ENCODE measurements around the gene FAM186B. TPM values are rescaled to one million over a fixed set of nuclear protein-coding genes. Genes with fewer than 3 reads are reported as not detected.

FAM186B gene
- total and polyA plus RNA-seq, 2 of the 13 experiments (the other 11 are each of a cell fraction or from before 2014, with no cell fraction given): 0.07 to 0.20 TPM

DNA sequence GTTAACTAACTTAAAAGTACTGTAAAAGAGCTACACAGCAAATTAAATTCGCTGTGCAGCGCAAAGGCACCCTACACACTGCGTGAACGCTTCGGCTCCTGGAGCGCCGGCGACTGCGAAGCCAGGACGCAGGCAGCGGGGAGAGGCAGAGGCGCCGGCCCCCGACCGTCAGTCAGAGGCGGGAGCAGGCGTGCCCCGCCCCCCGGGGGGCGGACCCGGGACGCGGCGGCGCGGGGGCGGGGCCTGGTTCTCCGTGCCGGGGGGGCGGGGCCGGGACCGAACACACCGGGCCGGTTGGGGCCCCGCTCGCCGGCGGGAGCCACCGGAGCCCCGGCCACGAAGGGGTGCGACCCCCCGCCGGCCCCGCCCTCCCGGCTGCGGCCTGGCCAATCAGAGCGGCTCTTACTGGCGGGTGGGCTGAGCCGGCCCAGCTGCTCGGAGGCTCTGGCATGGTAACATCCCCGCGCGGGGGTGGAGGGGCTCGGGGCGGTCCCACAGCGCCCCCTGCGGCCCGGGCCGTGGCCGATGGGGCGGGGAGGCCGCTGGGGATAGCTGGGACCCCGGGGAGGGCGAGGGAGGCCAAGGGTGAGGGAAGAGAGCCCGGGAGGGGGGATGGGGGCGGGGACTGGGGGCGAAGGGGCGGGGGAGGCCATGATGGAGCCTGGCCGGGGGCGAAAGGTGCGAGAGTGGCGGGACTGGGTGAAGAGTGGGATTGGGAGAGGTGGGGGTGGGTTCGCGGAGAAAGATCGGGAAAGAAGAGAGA is 17.9 kb upstream of the FAM186B start, which contains the start of gene PRPF40B (continued):
- TF ChIP-seq, protein P1, sequence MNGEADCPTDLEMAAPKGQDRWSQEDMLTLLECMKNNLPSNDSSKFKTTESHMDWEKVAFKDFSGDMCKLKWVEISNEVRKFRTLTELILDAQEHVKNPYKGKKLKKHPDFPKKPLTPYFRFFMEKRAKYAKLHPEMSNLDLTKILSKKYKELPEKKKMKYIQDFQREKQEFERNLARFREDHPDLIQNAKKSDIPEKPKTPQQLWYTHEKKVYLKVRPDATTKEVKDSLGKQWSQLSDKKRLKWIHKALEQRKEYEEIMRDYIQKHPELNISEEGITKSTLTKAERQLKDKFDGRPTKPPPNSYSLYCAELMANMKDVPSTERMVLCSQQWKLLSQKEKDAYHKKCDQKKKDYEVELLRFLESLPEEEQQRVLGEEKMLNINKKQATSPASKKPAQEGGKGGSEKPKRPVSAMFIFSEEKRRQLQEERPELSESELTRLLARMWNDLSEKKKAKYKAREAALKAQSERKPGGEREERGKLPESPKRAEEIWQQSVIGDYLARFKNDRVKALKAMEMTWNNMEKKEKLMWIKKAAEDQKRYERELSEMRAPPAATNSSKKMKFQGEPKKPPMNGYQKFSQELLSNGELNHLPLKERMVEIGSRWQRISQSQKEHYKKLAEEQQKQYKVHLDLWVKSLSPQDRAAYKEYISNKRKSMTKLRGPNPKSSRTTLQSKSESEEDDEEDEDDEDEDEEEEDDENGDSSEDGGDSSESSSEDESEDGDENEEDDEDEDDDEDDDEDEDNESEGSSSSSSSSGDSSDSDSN (CRISPR knock-in tag; IDR thresholded peaks at IDR 0.05): 0 out of 2 replicates have a peak, but pooled peaks have one; percentile 16
- TF ChIP-seq ELF3 (CRISPR knock-in tag; IDR thresholded peaks at IDR 0.05) (no peak), ZFX (CRISPR knock-in tag; IDR thresholded peaks at IDR 0.05; ENCODE audit: low read depth) (peak; percentile 50), CENPBD1 (CRISPR knock-in tag; IDR thresholded peaks at IDR 0.05; ENCODE audit: borderline replicate concordance, low read depth) (0 out of 2 replicates have a peak, but pooled peaks have one; percentile 44), ZNF749 (CRISPR knock-in tag; IDR thresholded peaks at IDR 0.05; ENCODE audit: borderline replicate concordance) (no peak), GABPA (IDR thresholded peaks at IDR 0.05; ENCODE audit: low read depth, low read length) (peak; percentile 4; the same call in 1 of the 2 replicates), GABPA (CRISPR knock-in tag; IDR thresholded peaks at IDR 0.05; ENCODE audit: low read depth) (no peak), BATF2 (CRISPR knock-in tag; IDR thresholded peaks at IDR 0.05) (0 out of 2 replicates have a peak, but pooled peaks have one; percentile 14), HES4 (CRISPR knock-in tag; IDR thresholded peaks at IDR 0.05; ENCODE audit: borderline replicate concordance) (peak; percentile 54; the same call in 1 of the 2 replicates), MED8 (CRISPR knock-in tag; IDR thresholded peaks at IDR 0.05; ENCODE audit: insufficient replicate concordance) (peak; percentile 14), MXD3 (CRISPR knock-in tag; IDR thresholded peaks at IDR 0.05) (no peak), POGZ (CRISPR knock-in tag; IDR thresholded peaks at IDR 0.05) (0 out of 2 replicates have a peak, but pooled peaks have one; percentile 50), NR2C2 (CRISPR knock-in tag; IDR thresholded peaks at IDR 0.05; ENCODE audit: borderline replicate concordance) (peak; percentile 73), TFE3 (CRISPR knock-in tag; IDR thresholded peaks at IDR 0.05) (0 out of 2 replicates have a peak, but pooled peaks have one; percentile 4), ZNF564 (CRISPR knock-in tag; IDR thresholded peaks at IDR 0.05) (peak; percentile 82), ZNF790 (CRISPR knock-in tag; IDR thresholded peaks at IDR 0.05; ENCODE audit: borderline replicate concordance) (peak; percentile 79; the same call in 1 of the 2 replicates), SSRP1 (CRISPR knock-in tag; IDR thresholded peaks at IDR 0.05) (0 out of 2 replicates have a peak, but pooled peaks have one; percentile 66), MTA1 (CRISPR knock-in tag; IDR thresholded peaks at IDR 0.05; ENCODE audit: borderline replicate concordance) (peak; percentile 74; the same call in 1 of the 2 replicates)
- TF ChIP-seq, protein P2, sequence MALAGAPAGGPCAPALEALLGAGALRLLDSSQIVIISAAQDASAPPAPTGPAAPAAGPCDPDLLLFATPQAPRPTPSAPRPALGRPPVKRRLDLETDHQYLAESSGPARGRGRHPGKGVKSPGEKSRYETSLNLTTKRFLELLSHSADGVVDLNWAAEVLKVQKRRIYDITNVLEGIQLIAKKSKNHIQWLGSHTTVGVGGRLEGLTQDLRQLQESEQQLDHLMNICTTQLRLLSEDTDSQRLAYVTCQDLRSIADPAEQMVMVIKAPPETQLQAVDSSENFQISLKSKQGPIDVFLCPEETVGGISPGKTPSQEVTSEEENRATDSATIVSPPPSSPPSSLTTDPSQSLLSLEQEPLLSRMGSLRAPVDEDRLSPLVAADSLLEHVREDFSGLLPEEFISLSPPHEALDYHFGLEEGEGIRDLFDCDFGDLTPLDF (CRISPR knock-in tag; IDR thresholded peaks at IDR 0.05): 0 out of 2 replicates have a peak, but pooled peaks have one; percentile 24
- TF ChIP-seq, protein P3, sequence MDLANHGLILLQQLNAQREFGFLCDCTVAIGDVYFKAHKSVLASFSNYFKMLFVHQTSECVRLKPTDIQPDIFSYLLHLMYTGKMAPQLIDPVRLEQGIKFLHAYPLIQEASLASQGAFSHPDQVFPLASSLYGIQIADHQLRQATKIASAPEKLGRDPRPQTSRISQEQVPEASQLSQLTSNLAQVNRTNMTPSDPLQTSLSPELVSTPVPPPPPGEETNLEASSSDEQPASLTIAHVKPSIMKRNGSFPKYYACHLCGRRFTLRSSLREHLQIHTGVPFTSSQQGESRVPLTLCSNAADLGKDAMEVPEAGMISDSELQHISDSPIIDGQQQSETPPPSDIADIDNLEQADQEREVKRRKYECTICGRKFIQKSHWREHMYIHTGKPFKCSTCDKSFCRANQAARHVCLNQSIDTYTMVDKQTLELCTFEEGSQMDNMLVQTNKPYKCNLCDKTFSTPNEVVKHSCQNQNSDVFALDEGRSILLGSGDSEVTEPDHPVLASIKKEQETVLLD (CRISPR knock-in tag; IDR thresholded peaks at IDR 0.05; ENCODE audit: low read depth): peak; percentile 100
